Caco-2 (cell line): ENCODE results near the gene UBE2O. TPM values are rescaled to one million over a fixed set of nuclear protein-coding genes. Genes with fewer than 3 reads are reported as not detected.

Experiments used
- BruUV-seq: library from RNA; stranded (reverse); fragments of 400-500 nt; replicated peaks from 2 replicates; lab custom pipeline; 2021; lab: Mats Ljungman, UMichigan
- CTCF ChIA-PET: fragments of 300-600 bp; sonication (Branson Sonifier 250); formaldehyde crosslinking; loops from one replicate; lab custom pipeline; 2022; ENCODE audit warnings: antibody characterized with exemption; lab: Charles Lee
- POLR2A ChIA-PET: fragments of 300-600 bp; sonication (Branson Sonifier 250); formaldehyde crosslinking; loops from one replicate; lab custom pipeline; 2022; ENCODE audit warnings: antibody characterized with exemption; lab: Charles Lee
- DNase-seq, 2 experiments: peaks; one replicate each; pipeline versions ENCODE4 v3.0.0 to v3.0.0-alpha.2; 2020 to 2022
- H3K27me3 ChIP-seq: replicated peaks from 2 replicates; pipeline ENCODE4 v1.6.0; 2011; ENCODE audit warnings: low read length; ENCODE audit not compliant: control insufficient read depth, insufficient read depth
- H3K36me3 ChIP-seq: 2 replicates; pipeline ENCODE4 v1.5.1; 2011; ENCODE audit warnings: low read length; ENCODE audit not compliant: control insufficient read depth, insufficient read depth
- H3K4me1 ChIP-seq: fragments of 250-450 bp; sonication (Bioruptor Pico); 2 replicates; pipeline ENCODE4 v1.5.1; 2020; ENCODE audit warnings: mild to moderate bottlenecking
- H3K4me3 ChIP-seq: 2 replicates; pipeline ENCODE4 v1.5.1; 2011; ENCODE audit warnings: low read depth, mild to moderate bottlenecking, control low read depth, low read length
- H3K9me3 ChIP-seq: fragments of 250-450 bp; sonication (Bioruptor Pico); 2 replicates; pipeline ENCODE4 v1.5.1; 2020; ENCODE audit warnings: mild to moderate bottlenecking, moderate library complexity
- H3K27ac Mint-ChIP-seq: one replicate; pipeline ENCODE4 v1.8.0; 2022; ENCODE audit warnings: mixed read lengths; ENCODE audit not compliant: unreplicated experiment
- H3K27me3 Mint-ChIP-seq: one replicate; pipeline ENCODE4 v1.8.0; 2022; ENCODE audit warnings: mixed read lengths; ENCODE audit not compliant: insufficient read depth, unreplicated experiment
- H3K36me3 Mint-ChIP-seq: one replicate; pipeline ENCODE4 v1.8.0; 2022; ENCODE audit warnings: mild to moderate bottlenecking, mixed read lengths; ENCODE audit not compliant: insufficient read depth, unreplicated experiment
- H3K4me1 Mint-ChIP-seq: one replicate; pipeline ENCODE4 v1.8.0; 2022; ENCODE audit warnings: low read depth, mixed read lengths; ENCODE audit not compliant: unreplicated experiment
- H3K4me3 Mint-ChIP-seq: one replicate; pipeline ENCODE4 v1.8.0; 2022; ENCODE audit warnings: mild to moderate bottlenecking, moderate library complexity, mixed read lengths; ENCODE audit not compliant: unreplicated experiment
- H3K9me3 Mint-ChIP-seq: one replicate; pipeline ENCODE4 v1.8.0; 2022; ENCODE audit warnings: mixed read lengths; ENCODE audit not compliant: unreplicated experiment
- intact Hi-C: fragments of 100-400 bp; cut with micrococcal nuclease; formaldehyde crosslinking; loops from one replicate; pipeline ENCODE4 v1.10.0; 2022; ENCODE audit not compliant: unreplicated experiment
- total RNA-seq: library from RNA; stranded (reverse); gene quantifications from 2 replicates; pipeline ENCODE4 v1.2.3, GENCODE V29; 2022
- TF ChIP-seq, protein P1 (sequence below), 2 experiments: fragments of 200-600 bp in 1 of 2; IDR thresholded peaks; 1 replicate in 1 of 2; 2 replicates in 1 of 2; pipeline versions ENCODE4 v1.5.1 to v1.8.0; 2011 to 2022; ENCODE audit warnings: antibody characterized with exemption in 1 of 2, control low read depth in 1 of 2, inconsistent platforms in 1 of 2, low read depth in 1 of 2, low read length in 1 of 2, mild to moderate bottlenecking in 1 of 2, moderate library complexity in 1 of 2; ENCODE audit not compliant: insufficient read depth in 1 of 2, severe bottlenecking in 1 of 2, unreplicated experiment in 1 of 2

The UBE2O gene
- total RNA-seq, 1 experiment from 2014 or later, result 37.6 TPM

DNA sequence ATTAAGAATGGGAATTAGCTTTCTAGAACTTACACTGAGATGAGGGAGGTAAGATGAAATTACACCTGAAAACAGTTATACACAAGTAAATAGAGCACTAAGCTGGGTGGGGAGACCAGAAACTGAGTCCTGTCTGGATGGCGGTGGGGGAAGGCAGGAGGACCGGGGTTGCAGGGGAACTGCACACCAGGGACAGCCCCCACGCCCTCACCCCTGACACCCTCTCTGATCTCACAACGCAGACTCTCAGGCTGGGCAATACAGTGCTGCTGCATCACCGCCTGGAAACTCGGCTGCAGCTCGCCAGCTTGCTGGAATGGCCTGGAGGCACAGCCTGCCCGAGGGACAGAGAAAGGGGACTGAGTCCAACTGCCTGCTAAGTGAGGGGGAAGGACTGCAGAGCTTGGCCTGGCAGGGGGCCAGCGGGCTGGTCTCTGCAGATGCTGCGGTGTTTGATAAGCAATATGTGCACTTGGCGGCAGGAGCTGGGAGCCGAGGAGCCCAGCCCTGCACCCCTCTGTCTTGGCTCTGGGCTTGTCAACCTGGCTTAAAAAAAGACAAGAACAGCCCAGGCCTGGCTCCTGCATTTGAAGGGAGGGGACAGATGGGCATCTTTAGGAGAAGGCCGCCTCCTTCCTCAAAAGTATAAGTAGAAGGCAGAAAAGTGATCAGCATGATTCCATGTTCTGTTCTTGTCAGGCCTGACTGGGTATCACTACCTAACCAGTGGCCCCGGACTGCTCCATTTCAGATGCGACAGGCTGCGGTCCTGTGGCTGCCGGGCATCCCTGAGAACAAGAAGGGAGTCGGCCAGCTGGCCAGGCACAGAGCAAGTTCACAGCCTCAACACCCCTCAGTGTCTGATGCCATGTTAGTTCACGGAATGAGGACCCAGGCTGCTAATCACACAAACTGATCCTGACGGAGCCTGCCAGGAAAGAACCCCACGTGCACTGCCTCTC is 38.3 kb downstream of the UBE2O start:
- no peaks in the 10 kb centered on the region for H3K36me3 Mint-ChIP-seq
- POLR2A ChIA-PET, result no interaction called here
- CTCF ChIA-PET, result interaction anchor here (1.0 kb wide), 1 partner anchor 23 kb away, joined by 3 read pairs; no protein-coding TSS in a partner anchor
- no peak overlapping the region for H3K27ac Mint-ChIP-seq
- TF ChIP-seq, protein P1, sequence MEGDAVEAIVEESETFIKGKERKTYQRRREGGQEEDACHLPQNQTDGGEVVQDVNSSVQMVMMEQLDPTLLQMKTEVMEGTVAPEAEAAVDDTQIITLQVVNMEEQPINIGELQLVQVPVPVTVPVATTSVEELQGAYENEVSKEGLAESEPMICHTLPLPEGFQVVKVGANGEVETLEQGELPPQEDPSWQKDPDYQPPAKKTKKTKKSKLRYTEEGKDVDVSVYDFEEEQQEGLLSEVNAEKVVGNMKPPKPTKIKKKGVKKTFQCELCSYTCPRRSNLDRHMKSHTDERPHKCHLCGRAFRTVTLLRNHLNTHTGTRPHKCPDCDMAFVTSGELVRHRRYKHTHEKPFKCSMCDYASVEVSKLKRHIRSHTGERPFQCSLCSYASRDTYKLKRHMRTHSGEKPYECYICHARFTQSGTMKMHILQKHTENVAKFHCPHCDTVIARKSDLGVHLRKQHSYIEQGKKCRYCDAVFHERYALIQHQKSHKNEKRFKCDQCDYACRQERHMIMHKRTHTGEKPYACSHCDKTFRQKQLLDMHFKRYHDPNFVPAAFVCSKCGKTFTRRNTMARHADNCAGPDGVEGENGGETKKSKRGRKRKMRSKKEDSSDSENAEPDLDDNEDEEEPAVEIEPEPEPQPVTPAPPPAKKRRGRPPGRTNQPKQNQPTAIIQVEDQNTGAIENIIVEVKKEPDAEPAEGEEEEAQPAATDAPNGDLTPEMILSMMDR (IDR thresholded peaks at IDR 0.05; ENCODE audit: insufficient read depth in 1 of 2, low read depth in 1 of 2, low read length in 1 of 2, severe bottlenecking in 1 of 2, unreplicated experiment in 1 of 2), result no peak
- intact Hi-C loops, result no loop called here
- no peak for DNase-seq
- no peaks in the 10 kb centered on the region for H3K27me3 ChIP-seq
- H3K4me1 Mint-ChIP-seq, result peaks cover 3% of the 10 kb centered on the region
- H3K9me3 Mint-ChIP-seq, result no peaks in the 10 kb centered on the region
- no peaks in the 10 kb centered on the region for H3K9me3 ChIP-seq
- no peak overlapping the region for H3K4me3 ChIP-seq
- no peak overlapping the region for H3K4me3 Mint-ChIP-seq
- H3K27me3 Mint-ChIP-seq, result no peaks in the 10 kb centered on the region
- peaks cover 1% of the 10 kb centered on the region for H3K36me3 ChIP-seq
- no peaks in the 10 kb centered on the region for H3K4me1 ChIP-seq
- BruUV-seq, result no TSS peak

DNA sequence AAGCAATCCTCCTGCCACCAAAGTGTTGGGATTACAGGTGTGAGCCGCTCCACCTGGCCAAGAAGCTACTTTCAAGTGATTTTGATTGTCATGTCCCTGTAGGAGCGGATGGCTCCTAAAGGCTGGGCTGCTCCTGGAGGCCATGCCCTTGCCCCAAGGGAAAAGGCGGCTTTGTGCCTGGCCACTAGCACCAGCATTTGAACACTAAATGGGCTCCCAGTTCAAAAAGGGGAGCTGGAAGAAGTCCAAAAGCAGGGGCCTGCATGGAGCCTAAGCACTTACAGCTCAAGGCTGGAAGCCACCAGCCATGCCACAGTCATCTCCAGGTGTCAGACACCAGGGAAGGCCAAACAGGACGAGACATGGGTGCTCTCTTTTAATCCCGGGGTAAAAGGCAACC is 41.7 kb downstream of the UBE2O start:
- Histone ChIP-seq H3K4me1 (no peaks in the 10 kb centered on the region), H3K4me3 (no peak overlapping the region), H3K36me3 (no peaks in the 10 kb centered on the region; the same call in 1 of the 2 replicates), H3K27me3 (no peaks in the 10 kb centered on the region), H3K9me3 (no peaks in the 10 kb centered on the region)
- no peaks in the 10 kb centered on the region for H3K9me3 Mint-ChIP-seq
- H3K27ac Mint-ChIP-seq, result no peak overlapping the region
- intact Hi-C loops, result no loop called here
- TF ChIP-seq, protein P1 (IDR thresholded peaks at IDR 0.05; ENCODE audit: insufficient read depth in 1 of 2, low read depth in 1 of 2, low read length in 1 of 2, severe bottlenecking in 1 of 2, unreplicated experiment in 1 of 2), result no peak
- peaks cover 5% of the 10 kb centered on the region for H3K4me1 Mint-ChIP-seq
- no TSS peak for BruUV-seq
- ChIA-PET CTCF (interaction anchor here (0.5 kb wide), 1 partner anchor 263 kb away, joined by 4 read pairs; no protein-coding TSS in a partner anchor), POLR2A (no interaction called here)
- H3K27me3 Mint-ChIP-seq, result no peaks in the 10 kb centered on the region
- no peak for DNase-seq
- no peaks in the 10 kb centered on the region for H3K36me3 Mint-ChIP-seq
- H3K4me3 Mint-ChIP-seq, result no peak overlapping the region

DNA sequence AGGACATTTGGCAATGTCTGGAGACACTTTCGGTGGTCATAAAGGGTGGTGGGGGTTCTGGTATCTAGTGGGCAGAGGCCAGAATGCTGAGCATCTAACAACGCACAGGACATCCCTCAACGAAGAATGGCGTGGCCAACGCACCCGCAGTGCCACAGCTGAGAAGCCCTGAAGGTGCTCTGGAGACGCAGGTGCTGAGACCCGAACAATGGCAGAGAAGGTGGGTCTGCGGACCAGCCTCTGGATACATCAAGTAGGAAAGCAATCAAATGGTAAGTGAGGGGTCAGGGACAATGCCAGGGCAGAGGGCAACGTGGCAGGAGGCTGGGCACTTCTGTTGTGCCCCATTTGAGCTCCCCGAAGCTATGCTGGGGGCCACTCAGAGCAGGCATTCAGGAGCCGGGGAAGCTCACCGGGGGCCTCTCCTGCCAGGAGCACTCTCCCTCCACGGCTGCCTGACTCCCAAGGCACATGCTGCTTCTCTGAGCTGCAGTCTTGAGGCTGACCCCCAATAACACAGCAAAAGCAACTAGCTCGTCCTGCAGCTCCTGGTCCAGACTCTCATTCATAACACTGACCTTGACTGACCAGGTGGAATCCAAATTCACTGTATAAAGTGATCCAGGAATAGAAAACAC is 42.5 kb downstream of the UBE2O start:
- H3K4me3 ChIP-seq, result no peak overlapping the region
- TF ChIP-seq, protein P1 (IDR thresholded peaks at IDR 0.05; ENCODE audit: insufficient read depth in 1 of 2, low read depth in 1 of 2, low read length in 1 of 2, severe bottlenecking in 1 of 2, unreplicated experiment in 1 of 2), result no peak
- Mint-ChIP-seq H3K9me3 (no peaks in the 10 kb centered on the region), H3K36me3 (no peaks in the 10 kb centered on the region), H3K4me1 (peaks cover 5% of the 10 kb centered on the region), H3K27ac (no peak overlapping the region), H3K27me3 (no peaks in the 10 kb centered on the region), H3K4me3 (no peak overlapping the region)
- H3K27me3 ChIP-seq, result no peaks in the 10 kb centered on the region
- H3K4me1 ChIP-seq, result no peaks in the 10 kb centered on the region
- no peak for DNase-seq
- H3K36me3 ChIP-seq, result no peaks in the 10 kb centered on the region; the same call in 1 of the 2 replicates
- no TSS peak for BruUV-seq
- POLR2A ChIA-PET, result interaction anchor here (0.7 kb wide), 1 partner anchor 35 kb away, joined by 3 read pairs; no protein-coding TSS in a partner anchor
- intact Hi-C loops, result no loop called here
- CTCF ChIA-PET, result no interaction called here
- H3K9me3 ChIP-seq, result no peaks in the 10 kb centered on the region
